ENCODE results near the gene KPNA1. TPM values are rescaled to one million over a fixed set of nuclear protein-coding genes. Genes with fewer than 3 reads are reported as not detected.

KPNA1 gene
- total RNA-seq, 1 experiment from 2014 or later: 64.3 TPM

DNA sequence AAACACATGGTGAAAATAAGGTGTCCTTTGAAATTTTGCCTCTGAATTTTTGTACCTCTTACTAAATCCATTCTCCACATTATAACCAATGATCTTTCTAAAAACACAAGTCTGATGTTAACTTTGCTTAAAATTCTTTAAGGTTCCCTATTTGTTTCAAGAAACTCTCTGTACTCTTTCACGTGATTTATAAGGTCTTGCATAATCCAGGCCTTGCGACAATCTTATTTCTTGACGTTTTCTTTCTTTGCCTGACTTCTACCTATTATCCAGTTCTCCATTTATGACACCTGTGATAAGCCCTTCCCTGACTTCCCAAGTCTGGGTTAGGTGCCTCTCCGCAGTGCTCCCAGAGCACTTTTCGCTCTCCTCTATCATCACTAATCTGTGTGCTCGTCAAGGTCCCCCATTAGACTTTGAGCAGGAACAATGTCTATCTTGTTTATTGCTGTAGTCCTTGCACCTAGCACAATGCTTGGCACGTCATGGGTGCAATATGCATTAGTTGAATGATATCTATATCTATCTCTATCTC lies 24.3 kb upstream of the KPNA1 start:
- CTCF ChIA-PET: no interaction called here

DNA sequence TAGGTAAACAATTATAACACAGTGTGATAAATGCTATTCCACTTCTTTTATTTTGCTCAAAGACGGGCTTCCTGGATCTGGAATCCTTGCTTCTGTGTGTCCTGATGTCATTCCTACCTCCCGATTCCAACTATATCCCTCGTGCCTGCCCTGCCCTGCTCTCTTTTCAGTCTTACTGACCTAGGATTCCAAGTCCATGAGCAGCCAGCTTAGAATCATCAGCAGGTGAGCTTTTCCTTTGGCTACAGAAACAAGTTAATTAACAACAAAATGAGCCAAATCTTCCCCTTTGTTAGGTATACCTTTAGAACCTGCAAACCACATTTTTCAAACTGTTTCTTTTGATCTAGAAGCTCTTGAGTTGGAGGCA lies 21.9 kb upstream of the KPNA1 start:
- H3K27me3 ChIP-seq (ENCODE audit: low read length): no peaks in the 10 kb centered on the region
- H3K9ac ChIP-seq (ENCODE audit: low read length): no peak overlapping the region
- ChIA-PET CTCF (no interaction called here), POLR2A (ENCODE audit: unreplicated experiment) (interaction anchor here (0.5 kb wide), 1 partner anchor 103 kb away, joined by 3 read pairs; no protein-coding TSS in a partner anchor)
- TF ChIP-seq EZH2 (IDR thresholded peaks at IDR 0.05; ENCODE audit: low read length, unreplicated experiment) (no peak), EZH2phosphoT487 (IDR thresholded peaks at IDR 0.05; ENCODE audit: borderline replicate concordance, low read length) (no peak)
- TF ChIP-seq, protein P1, sequence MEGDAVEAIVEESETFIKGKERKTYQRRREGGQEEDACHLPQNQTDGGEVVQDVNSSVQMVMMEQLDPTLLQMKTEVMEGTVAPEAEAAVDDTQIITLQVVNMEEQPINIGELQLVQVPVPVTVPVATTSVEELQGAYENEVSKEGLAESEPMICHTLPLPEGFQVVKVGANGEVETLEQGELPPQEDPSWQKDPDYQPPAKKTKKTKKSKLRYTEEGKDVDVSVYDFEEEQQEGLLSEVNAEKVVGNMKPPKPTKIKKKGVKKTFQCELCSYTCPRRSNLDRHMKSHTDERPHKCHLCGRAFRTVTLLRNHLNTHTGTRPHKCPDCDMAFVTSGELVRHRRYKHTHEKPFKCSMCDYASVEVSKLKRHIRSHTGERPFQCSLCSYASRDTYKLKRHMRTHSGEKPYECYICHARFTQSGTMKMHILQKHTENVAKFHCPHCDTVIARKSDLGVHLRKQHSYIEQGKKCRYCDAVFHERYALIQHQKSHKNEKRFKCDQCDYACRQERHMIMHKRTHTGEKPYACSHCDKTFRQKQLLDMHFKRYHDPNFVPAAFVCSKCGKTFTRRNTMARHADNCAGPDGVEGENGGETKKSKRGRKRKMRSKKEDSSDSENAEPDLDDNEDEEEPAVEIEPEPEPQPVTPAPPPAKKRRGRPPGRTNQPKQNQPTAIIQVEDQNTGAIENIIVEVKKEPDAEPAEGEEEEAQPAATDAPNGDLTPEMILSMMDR (conservative IDR thresholded peaks at IDR 0.05; ENCODE audit: low read depth, low read length): no peak
- H3K27ac ChIP-seq (ENCODE audit: low read length): no peak overlapping the region
- no peaks in the 10 kb centered on the region for H3K79me2 ChIP-seq (ENCODE audit: low read length)
- H3K4me3 ChIP-seq (ENCODE audit: low read length): no peak overlapping the region
- peaks cover 5% of the 10 kb centered on the region for H3F3A ChIP-seq (ENCODE audit: low read length, unreplicated experiment)
- intact Hi-C loops (cut with micrococcal nuclease): no loop called here
- no peak overlapping the region for H3K4me2 ChIP-seq (ENCODE audit: low read length)
- no peaks in the 10 kb centered on the region for H3K9me3 ChIP-seq (ENCODE audit: low read length)
- 0 out of 2 replicates have a peak, but pooled peaks cover 3% of the 10 kb centered on the region for H3K36me3 ChIP-seq (ENCODE audit: low read depth, low read length)
- DNase-seq: no peak
- no peaks in the 10 kb centered on the region for H3K9me2 ChIP-seq (replicated peaks; ENCODE audit: low read length)
- H2AFZ ChIP-seq (ENCODE audit: low read length): no peak overlapping the region
- H4K20me1 ChIP-seq (ENCODE audit: low read length): no peaks in the 10 kb centered on the region
- H3K4me1 ChIP-seq (ENCODE audit: insufficient read depth, low read length): peaks cover 29% of the 10 kb centered on the region
- no peak for ATAC-seq
- BruUV-seq (replicated peaks): no TSS peak

More for the DNA sequence above, 24.3 kb upstream of the KPNA1 start:
- POLR2A ChIA-PET (ENCODE audit: unreplicated experiment): no interaction called here
- Histone ChIP-seq H3K4me2 (ENCODE audit: low read length) (no peak overlapping the region), H3K4me3 (ENCODE audit: low read length) (no peak overlapping the region), H3K27ac (ENCODE audit: low read length) (no peak overlapping the region), H3F3A (ENCODE audit: low read length, unreplicated experiment) (peaks cover 5% of the 10 kb centered on the region), H2AFZ (ENCODE audit: low read length) (no peak overlapping the region), H3K36me3 (ENCODE audit: low read depth, low read length) (0 out of 2 replicates have a peak, but pooled peaks cover 3% of the 10 kb centered on the region), H3K79me2 (ENCODE audit: low read length) (no peaks in the 10 kb centered on the region), H3K9ac (ENCODE audit: low read length) (no peak overlapping the region), H3K27me3 (ENCODE audit: low read length) (no peaks in the 10 kb centered on the region), H3K4me1 (ENCODE audit: insufficient read depth, low read length) (peaks cover 12% of the 10 kb centered on the region), H3K9me2 (replicated peaks; ENCODE audit: low read length) (no peaks in the 10 kb centered on the region), H4K20me1 (ENCODE audit: low read length) (no peaks in the 10 kb centered on the region), H3K9me3 (ENCODE audit: low read length) (no peaks in the 10 kb centered on the region)
- ATAC-seq: no peak
- BruUV-seq (replicated peaks): no TSS peak
- DNase-seq: no peak
- intact Hi-C loops (cut with micrococcal nuclease): no loop called here
- TF ChIP-seq, protein P1 (conservative IDR thresholded peaks at IDR 0.05; ENCODE audit: low read depth, low read length): no peak
- TF ChIP-seq EZH2phosphoT487 (IDR thresholded peaks at IDR 0.05; ENCODE audit: borderline replicate concordance, low read length) (no peak), EZH2 (IDR thresholded peaks at IDR 0.05; ENCODE audit: low read length, unreplicated experiment) (no peak)

DNA sequence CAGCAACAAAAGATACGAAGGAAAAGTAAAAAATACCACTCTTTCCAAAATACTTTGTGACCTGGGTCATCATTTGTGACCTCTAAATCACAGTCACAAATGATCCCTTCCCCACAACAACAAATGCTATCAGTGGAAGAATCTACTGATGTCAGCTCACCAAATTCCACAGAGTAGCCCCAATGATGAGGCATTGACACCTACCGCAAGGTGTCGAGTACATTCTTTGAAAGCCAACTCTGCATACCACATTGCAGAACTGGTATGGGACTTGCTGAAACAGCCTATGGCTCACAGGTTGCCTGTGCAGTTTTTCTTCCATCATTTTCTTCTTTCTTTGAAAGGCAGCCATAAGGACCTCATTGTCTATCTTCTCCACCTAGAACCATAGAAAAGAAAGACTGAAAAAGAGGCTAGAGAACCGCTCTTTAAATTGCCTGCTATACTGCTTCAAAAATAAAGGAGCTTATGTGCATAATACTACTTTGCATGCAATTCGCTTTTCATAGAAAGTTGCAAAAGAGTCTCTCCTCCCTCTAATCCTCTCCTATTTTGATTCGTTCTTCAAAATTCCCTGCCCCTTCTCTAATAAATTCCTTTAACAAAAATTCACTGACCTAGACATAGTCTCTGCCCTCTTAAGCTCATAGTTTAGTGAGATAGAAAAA lies 21.4 kb upstream of the KPNA1 start:
- no peak overlapping the region for H3K4me2 ChIP-seq (ENCODE audit: low read length)
- H3K4me3 ChIP-seq (ENCODE audit: low read length): no peak overlapping the region
- 0 out of 2 replicates have a peak, but pooled peaks cover 3% of the 10 kb centered on the region for H3K36me3 ChIP-seq (ENCODE audit: low read depth, low read length)
- H2AFZ ChIP-seq (ENCODE audit: low read length): no peak overlapping the region
- H3K9me3 ChIP-seq (ENCODE audit: low read length): no peaks in the 10 kb centered on the region
- no peak overlapping the region for H3K9ac ChIP-seq (ENCODE audit: low read length)
- CTCF ChIA-PET: no interaction called here
- BruUV-seq (replicated peaks): no TSS peak
- H3F3A ChIP-seq (ENCODE audit: low read length, unreplicated experiment): peaks cover 5% of the 10 kb centered on the region
- no peak for DNase-seq
- H3K27me3 ChIP-seq (ENCODE audit: low read length): no peaks in the 10 kb centered on the region
- no peak overlapping the region for H3K27ac ChIP-seq (ENCODE audit: low read length)
- H3K79me2 ChIP-seq (ENCODE audit: low read length): no peaks in the 10 kb centered on the region
- peaks cover 29% of the 10 kb centered on the region for H3K4me1 ChIP-seq (ENCODE audit: insufficient read depth, low read length)
- intact Hi-C loops (cut with micrococcal nuclease): loop anchor here (2.0 kb wide), 1 partner anchor 19 kb away; no protein-coding TSS in a partner anchor
- POLR2A ChIA-PET (ENCODE audit: unreplicated experiment): interaction anchor here (0.5 kb wide), 1 partner anchor 102 kb away, joined by 3 read pairs; no protein-coding TSS in a partner anchor
- no peaks in the 10 kb centered on the region for H3K9me2 ChIP-seq (replicated peaks; ENCODE audit: low read length)
- no peaks in the 10 kb centered on the region for H4K20me1 ChIP-seq (ENCODE audit: low read length)
- ATAC-seq: no peak
- TF ChIP-seq EZH2 (IDR thresholded peaks at IDR 0.05; ENCODE audit: low read length, unreplicated experiment) (no peak), EZH2phosphoT487 (IDR thresholded peaks at IDR 0.05; ENCODE audit: borderline replicate concordance, low read length) (no peak)
- TF ChIP-seq, protein P1 (conservative IDR thresholded peaks at IDR 0.05; ENCODE audit: low read depth, low read length): no peak

Measured in PC-3 (cell line).